ENCODE measurements around the gene AGRN.
"Not testable (repeated sequence)": the region's sequence is repeated elsewhere in the genome, so short reads cannot be mapped to it uniquely, and the experiment has no call there.

The AGRN gene

DNA sequence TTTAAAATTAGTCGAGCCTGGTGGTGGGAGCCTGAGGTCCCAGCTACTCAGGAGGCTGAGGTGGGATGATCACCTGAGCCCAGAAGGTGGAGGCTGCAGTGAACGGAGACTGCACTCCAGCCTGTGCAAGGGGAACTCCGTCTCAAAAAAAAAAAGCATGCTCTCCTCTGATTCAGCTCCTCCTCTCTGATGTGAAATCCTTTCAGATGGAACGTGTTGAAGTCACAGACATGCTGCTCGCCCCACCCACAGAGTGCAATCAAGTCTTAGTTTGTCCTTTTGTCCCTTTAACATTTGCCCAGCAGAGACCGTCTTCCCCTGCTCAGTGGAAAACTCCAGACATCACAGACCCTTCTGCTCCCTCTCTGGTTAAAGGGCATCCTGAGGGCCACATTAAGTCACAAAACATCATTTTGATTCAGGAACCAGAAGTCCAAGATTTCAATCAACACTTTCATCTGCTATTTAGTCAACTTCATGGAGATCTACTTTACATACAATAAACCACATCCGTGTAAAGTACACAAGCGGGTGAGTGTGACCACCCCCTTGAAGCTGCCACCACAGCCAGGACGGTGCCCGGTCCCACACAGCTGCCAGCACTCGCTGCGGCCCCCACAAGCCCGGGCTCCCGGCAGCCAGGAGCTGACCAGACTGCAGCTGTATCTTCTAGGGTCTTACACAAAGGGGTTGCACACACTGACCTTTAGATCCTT is 73.1 kb downstream of the AGRN start:
- ChIA-PET POLR2A (no interaction called here), CTCF (interaction anchor here (1.2 kb wide), 1 partner anchor 110 kb away, joined by 3 read pairs; no protein-coding TSS in a partner anchor)
- no peak overlapping the region for H3K4me3 ChIP-seq (ENCODE audit: low read depth, low read length)
- TF ChIP-seq, protein P1, sequence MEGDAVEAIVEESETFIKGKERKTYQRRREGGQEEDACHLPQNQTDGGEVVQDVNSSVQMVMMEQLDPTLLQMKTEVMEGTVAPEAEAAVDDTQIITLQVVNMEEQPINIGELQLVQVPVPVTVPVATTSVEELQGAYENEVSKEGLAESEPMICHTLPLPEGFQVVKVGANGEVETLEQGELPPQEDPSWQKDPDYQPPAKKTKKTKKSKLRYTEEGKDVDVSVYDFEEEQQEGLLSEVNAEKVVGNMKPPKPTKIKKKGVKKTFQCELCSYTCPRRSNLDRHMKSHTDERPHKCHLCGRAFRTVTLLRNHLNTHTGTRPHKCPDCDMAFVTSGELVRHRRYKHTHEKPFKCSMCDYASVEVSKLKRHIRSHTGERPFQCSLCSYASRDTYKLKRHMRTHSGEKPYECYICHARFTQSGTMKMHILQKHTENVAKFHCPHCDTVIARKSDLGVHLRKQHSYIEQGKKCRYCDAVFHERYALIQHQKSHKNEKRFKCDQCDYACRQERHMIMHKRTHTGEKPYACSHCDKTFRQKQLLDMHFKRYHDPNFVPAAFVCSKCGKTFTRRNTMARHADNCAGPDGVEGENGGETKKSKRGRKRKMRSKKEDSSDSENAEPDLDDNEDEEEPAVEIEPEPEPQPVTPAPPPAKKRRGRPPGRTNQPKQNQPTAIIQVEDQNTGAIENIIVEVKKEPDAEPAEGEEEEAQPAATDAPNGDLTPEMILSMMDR (IDR thresholded peaks at IDR 0.05; ENCODE audit: insufficient read depth, low read length, missing control alignments), result no peak
- no peak for DNase-seq (ENCODE audit: low read depth, low spot score)

DNA sequence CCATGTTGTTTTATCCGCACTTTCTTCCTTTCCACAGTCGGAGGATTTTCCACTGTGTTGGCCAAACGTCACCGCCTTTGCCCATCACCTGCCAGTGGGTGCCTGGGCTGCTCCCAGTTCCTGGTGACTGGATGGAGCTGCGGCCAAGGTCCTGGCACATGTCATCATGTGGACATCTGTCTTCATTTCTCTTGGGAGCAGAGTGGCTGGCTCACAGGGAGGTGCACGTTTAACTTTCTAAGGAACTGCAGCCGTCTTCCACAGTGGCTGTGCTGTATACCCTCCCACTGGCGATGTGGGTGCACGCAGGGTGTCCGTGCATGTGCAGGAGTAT is 73.7 kb downstream of the AGRN start:
- TF ChIP-seq, protein P1 (IDR thresholded peaks at IDR 0.05; ENCODE audit: insufficient read depth, low read length, missing control alignments), result no peak
- H3K4me3 ChIP-seq (ENCODE audit: low read depth, low read length), result no peak overlapping the region
- ChIA-PET POLR2A (no interaction called here), CTCF (interaction anchor here (1.2 kb wide), 1 partner anchor 111 kb away, joined by 3 read pairs; no protein-coding TSS in a partner anchor)
- no peak for DNase-seq (ENCODE audit: low read depth, low spot score)

DNA sequence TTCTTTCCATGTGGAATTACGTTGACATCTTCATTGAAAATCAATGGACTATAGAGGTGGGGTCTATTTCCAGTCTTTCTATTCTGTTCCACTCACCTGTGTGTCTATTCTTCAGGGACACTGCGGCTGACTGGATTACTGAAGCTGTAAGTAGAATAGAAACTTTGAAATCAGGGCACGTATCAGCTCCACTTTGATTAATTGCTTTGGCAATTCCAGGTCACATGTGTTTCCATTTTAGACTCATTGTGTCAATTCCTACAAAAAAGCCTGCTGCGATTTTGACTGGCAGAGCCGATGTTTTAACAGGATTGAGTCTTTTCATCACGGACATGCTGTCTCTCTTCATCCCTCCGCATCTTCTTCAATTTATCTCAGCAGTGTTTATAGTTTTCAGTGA is 75.1 kb downstream of the AGRN start:
- H3K4me3 ChIP-seq (ENCODE audit: low read depth, low read length), result no peak overlapping the region
- CTCF ChIA-PET, result no interaction called here
- DNase-seq (ENCODE audit: low read depth, low spot score), result no peak
- TF ChIP-seq, protein P1 (IDR thresholded peaks at IDR 0.05; ENCODE audit: insufficient read depth, low read length, missing control alignments), result no peak
- POLR2A ChIA-PET, result no interaction called here

DNA sequence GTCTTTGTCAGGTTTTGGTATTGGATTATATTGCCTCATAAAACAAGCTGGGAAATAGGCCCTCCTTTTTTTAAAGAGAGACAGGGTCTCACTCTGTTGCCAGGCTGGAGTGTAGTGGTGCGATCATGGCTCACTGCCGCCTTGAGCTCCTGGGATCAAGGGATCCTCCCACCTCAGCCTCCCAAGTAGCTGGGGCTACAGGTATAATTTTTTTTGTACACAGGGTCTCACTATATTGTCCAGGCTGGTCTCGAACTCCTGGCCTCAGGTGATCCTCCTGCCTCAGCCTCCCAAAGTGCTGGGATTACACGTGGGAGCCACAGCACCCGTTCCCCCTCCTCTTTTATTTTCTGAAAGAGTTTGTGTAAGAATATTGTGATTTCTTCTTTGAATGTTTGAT is 76.2 kb downstream of the AGRN start:
- CTCF ChIA-PET; DNase-seq (ENCODE audit: low read depth, low spot score); H3K4me3 ChIP-seq (ENCODE audit: low read depth, low read length); POLR2A ChIA-PET: not testable (repeated sequence)

DNA sequence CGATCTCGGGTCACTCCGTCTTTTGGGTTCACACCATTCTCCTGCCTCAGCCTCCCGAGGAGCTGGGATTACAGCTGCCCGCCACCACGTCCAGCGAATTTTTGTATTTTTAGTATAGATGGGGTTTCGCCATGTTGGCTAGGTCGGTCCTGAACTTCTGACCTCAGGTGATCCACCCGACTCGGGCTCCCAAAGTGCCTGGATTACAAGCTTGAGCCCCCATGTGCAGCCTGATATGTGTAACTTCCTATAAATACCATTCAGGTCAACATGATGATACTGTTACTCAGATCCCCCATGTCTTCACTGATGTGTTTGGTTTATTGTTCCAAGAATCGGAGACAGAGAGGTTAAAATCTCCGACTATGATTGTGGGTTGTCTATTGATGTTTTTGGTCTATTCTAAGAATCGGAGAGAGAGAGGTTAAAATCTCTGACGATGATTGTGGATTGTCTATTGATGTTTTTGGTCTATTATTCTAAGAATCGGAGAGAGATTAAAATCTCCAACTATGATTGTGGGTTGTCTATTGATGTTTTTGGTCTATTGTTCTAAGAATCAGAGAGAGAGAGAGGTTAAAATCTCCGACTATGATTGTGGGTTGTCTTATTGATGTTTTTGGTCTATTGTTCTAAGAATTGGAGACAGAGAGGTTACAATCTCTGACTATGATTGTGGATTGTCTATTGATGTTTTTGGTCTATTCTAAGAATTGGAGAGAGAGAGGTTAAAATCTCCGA is 78.9 kb downstream of the AGRN start:
- CTCF ChIA-PET, result no interaction called here
- no peak for DNase-seq (ENCODE audit: low read depth, low spot score)
- POLR2A ChIA-PET, result no interaction called here
- no peak overlapping the region for H3K4me3 ChIP-seq (ENCODE audit: low read depth, low read length)
- TF ChIP-seq, protein P1 (IDR thresholded peaks at IDR 0.05; ENCODE audit: insufficient read depth, low read length, missing control alignments), result no peak

DNA sequence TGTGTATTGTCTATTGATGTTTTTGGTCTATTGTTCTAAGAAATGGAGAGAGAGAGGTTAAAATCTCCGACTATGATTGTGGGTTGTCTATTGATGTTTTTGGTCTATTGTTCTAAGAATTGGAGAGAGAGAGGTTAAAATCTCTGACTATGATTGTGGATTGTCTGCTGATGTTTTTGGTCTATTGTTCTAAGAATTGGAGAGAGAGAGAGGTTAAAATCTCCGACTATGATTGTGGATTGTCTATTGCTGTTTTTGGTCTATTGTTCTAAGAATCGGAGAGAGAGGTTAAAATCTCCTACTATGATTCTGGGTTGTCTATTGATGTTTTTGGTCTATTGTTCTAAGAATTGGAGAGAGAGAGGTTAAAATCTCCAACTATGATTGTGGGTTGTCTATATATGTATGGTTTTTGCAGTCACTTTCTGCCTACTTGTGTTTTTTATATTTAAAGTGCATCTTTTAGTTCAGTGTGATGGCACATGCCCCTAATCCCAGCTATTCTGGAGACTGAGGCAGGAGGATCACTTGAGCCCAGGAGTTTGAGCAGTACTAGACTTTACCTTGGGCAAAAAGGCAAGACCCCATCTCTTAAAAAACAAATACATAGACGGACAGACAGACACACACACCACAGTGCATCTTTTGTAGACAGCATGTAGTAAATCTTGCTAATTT is 79.7 kb downstream of the AGRN start:
- CTCF ChIA-PET, result no interaction called here
- TF ChIP-seq, protein P1 (IDR thresholded peaks at IDR 0.05; ENCODE audit: insufficient read depth, low read length, missing control alignments), result no peak
- POLR2A ChIA-PET, result no interaction called here
- DNase-seq (ENCODE audit: low read depth, low spot score), result no peak
- no peak overlapping the region for H3K4me3 ChIP-seq (ENCODE audit: low read depth, low read length)
